Kidney epithelial cell (primary cell): ENCODE data around the gene POMP. TPM values are rescaled to one million over a fixed set of nuclear protein-coding genes. Genes with fewer than 3 reads are reported as not detected.

ENCODE experiments used
- DNase-seq: peaks from one replicate; pipeline ENCODE4 v3.0.0-alpha.2; 2010; ENCODE audit warnings: low read depth
- H3K27me3 ChIP-seq: 2 replicates; pipeline ENCODE4 v1.6.0; 2011; ENCODE audit warnings: low read length; ENCODE audit not compliant: control insufficient read depth, insufficient read depth
- H3K36me3 ChIP-seq: 2 replicates; pipeline ENCODE4 v1.5.1; 2011; ENCODE audit warnings: low read length; ENCODE audit not compliant: control insufficient read depth, insufficient read depth
- H3K4me3 ChIP-seq: 2 replicates; pipeline ENCODE4 v1.5.1; 2011; ENCODE audit warnings: low read depth, mild to moderate bottlenecking, control low read depth, low read length
- total RNA-seq: library from RNA; depleted of rRNA; stranded (reverse); fragments of >200 nt; gene quantifications from 2 replicates; pipeline ENCODE4 v1.2.3, GENCODE V29; 2015
- TF ChIP-seq, protein P1 (sequence below): IDR thresholded peaks from 2 replicates; pipeline ENCODE4 v1.5.1; 2011; ENCODE audit warnings: mild to moderate bottlenecking, moderate library complexity, low read length, control low read depth, inconsistent platforms; ENCODE audit not compliant: insufficient read depth, poor library complexity, severe bottlenecking

The POMP gene
- total RNA-seq, 1 donor from 2014 or later, result 103 TPM

DNA sequence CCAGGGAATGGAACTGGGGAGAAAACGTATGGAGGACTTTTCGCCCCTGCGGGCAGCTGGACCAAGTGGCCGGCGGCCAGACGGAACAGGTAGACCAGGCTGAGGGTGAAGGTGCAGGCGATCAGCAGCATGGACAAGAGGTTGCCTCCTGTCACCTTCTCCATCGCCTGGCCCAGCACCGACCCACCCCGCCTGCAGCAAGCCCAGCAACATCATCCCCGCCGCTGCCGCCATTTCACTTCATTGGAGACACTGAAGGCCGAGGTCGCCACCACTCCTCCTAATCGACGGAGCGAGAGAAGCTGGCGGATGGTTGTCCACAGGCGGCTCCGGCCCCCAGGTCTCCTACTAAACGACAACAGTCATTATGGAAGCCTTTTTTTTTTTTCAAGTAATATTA lies 64.9 kb downstream of the POMP start:
- Histone ChIP-seq H3K4me3 (no peak overlapping the region), H3K27me3 (no peaks in the 10 kb centered on the region), H3K36me3 (no peaks in the 10 kb centered on the region)
- no peak for DNase-seq
- TF ChIP-seq, protein P1, sequence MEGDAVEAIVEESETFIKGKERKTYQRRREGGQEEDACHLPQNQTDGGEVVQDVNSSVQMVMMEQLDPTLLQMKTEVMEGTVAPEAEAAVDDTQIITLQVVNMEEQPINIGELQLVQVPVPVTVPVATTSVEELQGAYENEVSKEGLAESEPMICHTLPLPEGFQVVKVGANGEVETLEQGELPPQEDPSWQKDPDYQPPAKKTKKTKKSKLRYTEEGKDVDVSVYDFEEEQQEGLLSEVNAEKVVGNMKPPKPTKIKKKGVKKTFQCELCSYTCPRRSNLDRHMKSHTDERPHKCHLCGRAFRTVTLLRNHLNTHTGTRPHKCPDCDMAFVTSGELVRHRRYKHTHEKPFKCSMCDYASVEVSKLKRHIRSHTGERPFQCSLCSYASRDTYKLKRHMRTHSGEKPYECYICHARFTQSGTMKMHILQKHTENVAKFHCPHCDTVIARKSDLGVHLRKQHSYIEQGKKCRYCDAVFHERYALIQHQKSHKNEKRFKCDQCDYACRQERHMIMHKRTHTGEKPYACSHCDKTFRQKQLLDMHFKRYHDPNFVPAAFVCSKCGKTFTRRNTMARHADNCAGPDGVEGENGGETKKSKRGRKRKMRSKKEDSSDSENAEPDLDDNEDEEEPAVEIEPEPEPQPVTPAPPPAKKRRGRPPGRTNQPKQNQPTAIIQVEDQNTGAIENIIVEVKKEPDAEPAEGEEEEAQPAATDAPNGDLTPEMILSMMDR, result no peak

DNA sequence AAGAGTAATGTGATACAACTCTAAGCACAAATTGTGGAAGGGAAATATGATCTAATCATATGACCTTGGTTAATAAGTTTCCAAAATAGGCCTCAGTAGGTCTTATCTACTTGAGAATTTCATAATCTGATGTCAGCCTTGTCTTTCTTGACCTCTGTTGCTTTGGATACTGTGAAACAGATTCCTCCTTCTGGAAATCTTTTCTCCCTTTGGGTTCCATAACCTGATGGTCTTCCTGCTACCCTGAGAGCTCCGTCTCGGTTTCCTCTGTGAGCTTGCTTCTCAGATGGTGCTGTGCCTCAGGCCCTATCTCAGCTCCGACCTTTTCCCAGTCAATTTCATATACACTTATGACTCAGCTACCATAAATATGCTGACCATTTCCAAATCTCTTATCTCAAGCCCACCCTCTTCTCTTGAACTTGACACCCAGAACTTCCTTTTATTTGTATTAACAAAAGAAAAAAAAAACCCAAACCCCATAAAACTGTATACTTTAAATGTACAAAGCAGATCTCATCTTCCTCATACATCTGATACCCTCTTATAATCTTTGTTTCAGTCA lies 66.2 kb downstream of the POMP start:
- no peaks in the 10 kb centered on the region for H3K36me3 ChIP-seq
- H3K27me3 ChIP-seq, result no peaks in the 10 kb centered on the region
- TF ChIP-seq, protein P1, result no peak
- H3K4me3 ChIP-seq, result no peak overlapping the region
- DNase-seq, result no peak

Other genes starting within 250 kb of the POMP start
- 0.75 and 0.96 TPM in 2 replicates for gene FLT1, start 164.0 kb upstream of the POMP start, total RNA-seq
- 3.4 and 3.5 TPM in 2 replicates for gene SLC46A3, start 59.8 kb downstream of the POMP start, total RNA-seq
- gene MTUS2, start 161.2 kb downstream of the POMP start, total RNA-seq, result under 0.01 and 0.25 TPM in 2 replicates